Fibroblast of lung (primary cell): ENCODE results near the gene CCR1. TPM values are rescaled to one million over a fixed set of nuclear protein-coding genes. Genes with fewer than 3 reads are reported as not detected.

Experiments
- DNase-seq, 2 donors: peaks; one replicate each; pipeline versions ENCODE4 v3.0.0 to v3.0.0-alpha.2; 2010; ENCODE audit warnings: low read depth in 2 of 2
- H2AFZ ChIP-seq: 2 replicates; pipeline ENCODE4 v1.5.1; 2012; ENCODE audit warnings: low read length, control low read depth, inconsistent platforms
- H3K27ac ChIP-seq: 2 replicates; pipeline ENCODE4 v1.5.1; 2011; ENCODE audit warnings: low read length, control low read depth; ENCODE audit not compliant: insufficient read depth
- H3K27me3 ChIP-seq: 2 replicates; pipeline ENCODE4 v1.5.1; 2011; ENCODE audit warnings: mild to moderate bottlenecking, low read length; ENCODE audit not compliant: control insufficient read depth, insufficient read depth
- H3K36me3 ChIP-seq: 2 replicates; pipeline ENCODE4 v1.5.1; 2011; ENCODE audit warnings: low read length; ENCODE audit not compliant: control insufficient read depth, insufficient read depth
- H3K4me1 ChIP-seq: 2 replicates; pipeline ENCODE4 v1.5.1; 2011; ENCODE audit warnings: low read length; ENCODE audit not compliant: control insufficient read depth, insufficient read depth; ENCODE audit errors: extremely low read depth
- H3K4me2 ChIP-seq: 2 replicates; pipeline ENCODE4 v1.5.1; 2011; ENCODE audit warnings: low read length, control low read depth; ENCODE audit not compliant: insufficient read depth; ENCODE audit errors: extremely low read depth
- H3K4me3 ChIP-seq, 4 experiments: fragments of 200-600 bp in 1 of 4; sonication (generic) in 1 of 4; replicated peaks in 1 of 4; 2 replicates each; pipeline ENCODE4 v1.5.1; 2011 to 2016; ENCODE audit warnings: low read length in 4 of 4, low read depth in 3 of 4, mild to moderate bottlenecking in 3 of 4, control low read depth in 2 of 4, inconsistent platforms in 1 of 4, mixed read lengths in 1 of 4; ENCODE audit not compliant: insufficient read depth in 1 of 4; ENCODE audit errors: control extremely low read depth in 1 of 4
- H3K79me2 ChIP-seq: 2 replicates; pipeline ENCODE4 v1.5.1; 2012; ENCODE audit warnings: mild to moderate bottlenecking, low read length, inconsistent platforms; ENCODE audit not compliant: control insufficient read depth, insufficient read depth
- H3K9ac ChIP-seq: 2 replicates; pipeline ENCODE4 v1.5.1; 2011; ENCODE audit warnings: mild to moderate bottlenecking, low read length, control low read depth; ENCODE audit not compliant: insufficient read depth
- H3K9me3 ChIP-seq: 2 replicates; pipeline ENCODE4 v1.5.1; 2012; ENCODE audit warnings: low read depth, low read length; ENCODE audit not compliant: control insufficient read depth, insufficient read depth
- H4K20me1 ChIP-seq: 2 replicates; pipeline ENCODE4 v1.5.1; 2011; ENCODE audit warnings: low read length; ENCODE audit not compliant: control insufficient read depth, insufficient read depth; ENCODE audit errors: extremely low read depth
- CTCF ChIP-seq, 2 donors: IDR thresholded peaks in 1 of 2; conservative IDR thresholded peaks in 1 of 2; 1 replicate in 1 of 2; 2 replicates in 1 of 2; pipeline ENCODE4 v1.5.1; 2011 to 2012; ENCODE audit warnings: low read length in 2 of 2, control low read depth in 1 of 2, inconsistent platforms in 1 of 2, low read depth in 1 of 2, mild to moderate bottlenecking in 1 of 2
- EZH2 ChIP-seq: IDR thresholded peaks from 2 replicates; pipeline ENCODE4 v1.5.1; 2012; ENCODE audit warnings: low read length, control low read depth, mild to moderate bottlenecking; ENCODE audit errors: missing control alignments
- polyA plus RNA-seq, 2 donors: library from polyadenylated mRNA; depleted of rRNA in 1 of 2; stranded (reverse) in 1 of 2; unstranded in 1 of 2; fragments of >200 nt; gene quantifications; 2 replicates each; pipeline ENCODE4 v1.2.1, GENCODE V29; 2011 to 2012; ENCODE audit warnings: missing spikeins in 1 of 2
- total RNA-seq: library from RNA; depleted of rRNA; stranded (reverse); fragments of >200 nt; gene quantifications from 2 replicates; pipeline ENCODE4 v1.2.1, GENCODE V29; 2014

CCR1 gene
- total and polyA plus RNA-seq, 2 donors (not counting 1 experiment from before 2014, with no cell fraction given): 6.6 to 9.9 TPM

GRCh38 chr3:46221391-46221790, 13.3 kb upstream of the CCR1 start:
- H2AFZ ChIP-seq: no peak overlapping the region
- H3K79me2 ChIP-seq: no peaks in the 10 kb centered on the region
- H3K27me3 ChIP-seq: peaks cover 5% of the 10 kb centered on the region
- H3K4me1 ChIP-seq: no peaks in the 10 kb centered on the region
- TF ChIP-seq CTCF (conservative IDR thresholded peaks at IDR 0.05 in 1 of 2, IDR thresholded peaks at IDR 0.05 in 1 of 2; ENCODE audit: low read depth in 1 of 2, low read length in 2 of 2): no peak
- no peak for TF ChIP-seq EZH2
- no peak for DNase-seq
- no peaks in the 10 kb centered on the region for H4K20me1 ChIP-seq
- no peaks in the 10 kb centered on the region for H3K36me3 ChIP-seq
- no peaks in the 10 kb centered on the region for H3K9me3 ChIP-seq
- H3K27ac ChIP-seq: no peak overlapping the region
- H3K9ac ChIP-seq: no peak overlapping the region
- no peak overlapping the region for H3K4me2 ChIP-seq
- H3K4me3 ChIP-seq: no peak overlapping the region

- no peak for DNase-seq
- Histone ChIP-seq H3K79me2 (no peaks in the 10 kb centered on the region), H3K9me3 (no peaks in the 10 kb centered on the region), H2AFZ (no peak overlapping the region), H4K20me1 (no peaks in the 10 kb centered on the region), H3K27me3 (peaks cover 3% of the 10 kb centered on the region), H3K4me1 (peaks cover 4% of the 10 kb centered on the region), H3K27ac (no peak overlapping the region), H3K4me2 (no peak overlapping the region), H3K4me3 (no peak overlapping the region), H3K36me3 (no peaks in the 10 kb centered on the region), H3K9ac (no peak overlapping the region)
- no peak for TF ChIP-seq EZH2
- no peak for TF ChIP-seq CTCF (conservative IDR thresholded peaks at IDR 0.05 in 1 of 2, IDR thresholded peaks at IDR 0.05 in 1 of 2; ENCODE audit: low read depth in 1 of 2, low read length in 2 of 2)
These were observed 10.1 kb upstream of the CCR1 start for GRCh38 chr3:46218196-46218709.

- no peak overlapping the region for H2AFZ ChIP-seq
- TF ChIP-seq CTCF (conservative IDR thresholded peaks at IDR 0.05 in 1 of 2, IDR thresholded peaks at IDR 0.05 in 1 of 2; ENCODE audit: low read depth in 1 of 2, low read length in 2 of 2) (no peak), EZH2 (no peak)
- no peak overlapping the region for H3K4me2 ChIP-seq
- H3K36me3 ChIP-seq: no peaks in the 10 kb centered on the region
- no peaks in the 10 kb centered on the region for H3K27me3 ChIP-seq
- no peak overlapping the region for H3K27ac ChIP-seq
- no peaks in the 10 kb centered on the region for H3K9me3 ChIP-seq
- peak; percentile 14 to 43 for DNase-seq
- H4K20me1 ChIP-seq: no peaks in the 10 kb centered on the region
- no peak overlapping the region for H3K9ac ChIP-seq
- H3K79me2 ChIP-seq: no peaks in the 10 kb centered on the region
- H3K4me3 ChIP-seq: no peak overlapping the region
- peaks cover 4% of the 10 kb centered on the region for H3K4me1 ChIP-seq
These were observed 7.8 kb upstream of the CCR1 start for GRCh38 chr3:46215810-46216414.
